NCI-H510A (cell line): Measurements from ENCODE around the gene MFSD2A.
"Not testable (repeated sequence)": the region's sequence is repeated elsewhere in the genome, so short reads cannot be mapped to it uniquely, and the experiment has no call there.

Experiments used
- DNase-seq: peaks from one replicate; lab custom pipeline; 2025; lab: John Stamatoyannopoulos, UW

MFSD2A gene

DNA sequence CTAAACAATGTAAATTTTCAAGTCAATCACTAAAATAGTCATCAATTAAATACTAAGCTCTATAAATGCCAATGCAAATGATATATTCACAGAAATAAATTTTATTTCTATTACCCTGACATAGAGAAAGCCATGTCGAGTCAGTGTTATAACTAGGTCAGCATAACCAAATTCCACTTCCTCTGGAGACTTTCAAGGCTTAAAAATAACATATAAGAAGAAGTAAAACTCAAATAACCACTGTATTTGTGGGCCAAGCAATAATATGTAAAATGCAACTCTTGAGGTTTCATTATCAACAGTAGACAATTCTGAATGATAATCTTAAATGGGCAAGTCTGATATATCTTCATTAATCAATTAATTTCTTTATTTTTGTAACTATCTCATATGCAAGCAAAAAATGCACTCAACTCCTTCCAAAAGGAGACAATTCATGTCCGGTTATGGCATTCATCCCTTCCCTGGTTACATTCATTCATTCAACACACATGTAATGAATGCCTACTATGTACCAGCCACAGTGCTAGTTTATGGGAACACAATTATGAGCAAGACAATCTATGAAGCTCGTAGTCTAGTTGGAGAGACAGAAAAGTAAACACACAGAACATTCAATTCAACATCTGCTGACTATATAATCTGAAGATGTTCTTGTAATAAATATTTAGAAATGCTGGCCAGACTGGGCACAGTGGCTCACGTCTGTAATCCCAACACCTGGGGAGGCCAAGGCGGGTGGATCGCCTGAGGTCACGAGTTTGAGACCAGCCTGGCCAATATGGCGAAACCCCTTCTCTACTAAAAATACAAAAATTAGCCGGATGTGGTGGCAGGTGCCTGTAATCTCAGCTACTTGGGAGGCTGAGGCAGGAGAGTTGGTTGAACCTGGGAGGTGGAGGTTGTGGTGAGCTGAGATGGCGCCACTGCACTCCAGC, 48.5 kb downstream of the MFSD2A start:
- no peak for DNase-seq

DNA sequence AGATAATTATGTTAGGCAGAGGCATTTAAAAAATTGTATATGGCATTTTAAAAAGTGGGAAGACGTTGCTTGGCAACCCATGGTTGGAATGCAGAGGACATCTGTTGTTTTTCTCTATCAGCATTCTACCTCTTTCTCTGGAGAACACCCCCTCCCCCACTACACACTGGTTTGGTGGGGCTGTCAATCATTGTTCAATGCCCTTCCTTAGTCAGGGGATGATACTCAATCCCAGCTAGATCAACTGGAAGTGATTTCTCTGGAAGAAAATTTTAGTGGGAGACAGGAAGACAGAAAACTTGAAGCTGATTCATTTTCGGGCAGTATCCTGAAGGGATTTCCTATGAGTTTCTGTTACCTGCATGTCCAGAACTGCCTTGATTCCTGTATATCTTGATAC, 49.9 kb downstream of the MFSD2A start:
- DNase-seq, result no peak

GRCh38 chr1:40007481-40008034, 52.6 kb downstream of the MFSD2A start:
- not testable (repeated sequence) for DNase-seq

DNA sequence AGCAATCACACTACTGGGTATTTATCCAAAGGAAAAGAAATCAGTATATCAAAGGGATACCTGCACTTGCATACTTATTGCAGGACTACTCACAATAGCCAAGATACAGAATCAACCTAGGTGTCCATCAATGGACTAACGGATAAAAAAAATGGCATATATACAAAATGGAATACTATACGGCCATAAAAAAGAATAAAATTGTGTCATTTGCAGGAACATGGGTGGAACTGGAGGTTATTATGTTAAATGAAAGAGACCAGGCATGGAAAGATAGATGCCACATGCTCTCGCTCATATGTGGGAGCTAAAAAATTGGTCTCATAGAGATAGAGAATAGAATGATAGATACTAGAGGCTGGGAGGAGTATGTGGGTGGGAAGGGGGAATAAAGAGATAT, 56.3 kb downstream of the MFSD2A start:
- no peak for DNase-seq

DNA sequence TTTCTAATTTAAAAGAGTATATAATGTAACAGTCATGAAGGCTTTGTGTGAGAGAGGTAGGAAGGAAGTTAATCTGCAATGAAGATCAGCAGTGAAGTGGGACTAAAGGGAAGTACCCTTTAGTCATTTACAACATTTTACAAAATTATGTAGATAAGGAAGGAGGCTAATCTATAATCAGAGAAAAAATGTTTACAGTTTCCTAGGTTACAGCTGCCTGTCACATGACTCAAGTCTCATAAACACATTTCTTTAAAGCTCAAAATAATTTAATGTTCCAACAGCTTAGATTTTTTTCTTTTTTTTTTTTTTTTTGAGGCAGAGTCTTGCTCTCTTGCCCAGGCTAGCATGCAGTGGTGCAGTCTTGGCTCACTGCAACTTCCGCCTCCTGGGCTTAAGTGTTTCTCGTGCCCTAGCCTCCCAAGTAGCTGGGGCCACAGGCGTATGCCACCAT, 59.3 kb downstream of the MFSD2A start:
- DNase-seq, result no peak

- DNase-seq, result no peak
Measured at GRCh38 chr1:40014812-40015594, 60.1 kb downstream of the MFSD2A start.

- no peak for DNase-seq
Measured at GRCh38 chr1:40017951-40018575, 63.1 kb downstream of the MFSD2A start.
